Activated naive CD4-positive, alpha-beta T cell (primary cell): ENCODE data around the gene JAML.
"Not testable (repeated sequence)": the region's sequence is repeated elsewhere in the genome, so short reads cannot be mapped to it uniquely, and the experiment has no call there.

ENCODE experiments used
- DNase-seq, 4 experiments: peaks; one replicate each; lab custom pipeline; 2025; lab: John Stamatoyannopoulos, UW

Gene JAML

DNA sequence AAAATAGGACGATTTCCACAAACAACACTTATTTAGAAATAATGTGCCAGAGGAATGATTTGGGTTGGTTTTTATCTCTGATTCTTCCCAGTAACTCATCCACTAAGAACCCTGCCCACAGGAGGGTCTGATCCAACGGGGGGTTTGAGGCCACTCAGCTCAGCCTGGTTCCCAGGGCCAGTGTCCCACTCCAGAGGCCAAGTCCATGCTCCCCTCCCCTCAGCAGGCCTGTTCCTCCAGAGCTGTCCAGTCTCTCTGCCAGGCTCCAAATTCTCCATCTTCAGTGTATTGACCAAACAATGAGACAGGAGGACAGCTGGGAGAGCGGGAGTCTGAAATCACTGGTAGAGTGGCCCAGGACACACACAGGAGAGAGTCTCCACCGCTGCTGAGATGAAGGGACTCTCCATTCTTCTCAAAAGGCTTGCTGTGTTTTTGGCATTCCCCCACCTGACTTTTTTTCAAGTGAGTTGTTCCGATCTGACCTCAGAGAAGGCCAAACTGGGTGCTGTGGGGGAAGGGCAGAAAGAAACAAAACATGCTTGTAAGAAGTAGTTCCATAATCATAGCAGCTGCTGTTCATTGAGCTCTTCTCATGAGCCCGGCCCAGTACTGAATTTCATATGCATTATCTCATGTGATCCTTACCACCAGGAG, 30.8 kb downstream of the JAML start:
- no peak for DNase-seq

DNA sequence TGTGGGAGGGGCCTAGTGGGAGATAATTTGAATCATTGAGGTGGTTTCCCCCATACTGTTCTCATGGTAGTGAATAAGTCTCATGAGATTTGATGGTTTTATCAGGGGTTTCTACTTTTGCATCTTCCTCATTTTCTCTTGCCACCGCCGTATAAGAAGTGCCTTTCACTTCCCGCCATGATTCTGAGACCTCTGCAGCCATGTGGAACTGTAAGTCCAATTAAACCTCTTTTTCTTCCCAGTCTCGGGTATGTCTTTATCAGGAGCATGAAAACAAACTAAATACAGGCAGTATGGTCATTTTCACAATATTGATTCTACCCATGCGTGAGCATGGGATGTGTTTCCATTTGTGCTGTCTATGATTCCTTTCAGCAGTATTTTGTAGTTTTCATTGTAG, 32.0 kb downstream of the JAML start:
- DNase-seq: not testable (repeated sequence)

DNA sequence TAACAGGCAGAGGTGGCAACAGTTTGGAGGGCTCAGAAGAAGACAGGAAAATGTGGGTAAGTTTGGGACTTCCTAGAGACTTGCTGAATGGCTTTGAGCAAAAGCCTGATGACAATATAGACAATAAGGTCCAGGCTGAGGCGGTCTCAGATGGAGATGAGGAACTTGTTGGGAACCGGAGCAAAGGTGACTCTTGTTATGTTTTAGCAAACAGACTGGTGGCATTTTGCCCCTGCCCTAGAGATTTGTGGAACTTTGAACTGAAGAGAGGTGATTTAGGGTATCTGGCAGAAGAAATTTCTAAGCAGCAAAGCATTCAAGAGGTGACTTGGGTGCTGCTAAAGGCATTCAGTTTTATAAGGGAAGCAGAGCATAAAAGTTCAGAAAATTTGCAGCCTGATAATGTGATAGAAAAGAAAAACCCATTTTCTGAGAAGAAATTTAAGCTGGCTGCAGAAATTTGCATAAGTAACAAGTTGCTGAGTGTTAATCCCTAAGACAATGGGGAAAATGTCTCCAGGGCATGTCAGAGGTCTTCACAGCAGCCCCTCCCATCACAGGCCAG, 33.8 kb downstream of the JAML start:
- DNase-seq: not testable (repeated sequence)

DNA sequence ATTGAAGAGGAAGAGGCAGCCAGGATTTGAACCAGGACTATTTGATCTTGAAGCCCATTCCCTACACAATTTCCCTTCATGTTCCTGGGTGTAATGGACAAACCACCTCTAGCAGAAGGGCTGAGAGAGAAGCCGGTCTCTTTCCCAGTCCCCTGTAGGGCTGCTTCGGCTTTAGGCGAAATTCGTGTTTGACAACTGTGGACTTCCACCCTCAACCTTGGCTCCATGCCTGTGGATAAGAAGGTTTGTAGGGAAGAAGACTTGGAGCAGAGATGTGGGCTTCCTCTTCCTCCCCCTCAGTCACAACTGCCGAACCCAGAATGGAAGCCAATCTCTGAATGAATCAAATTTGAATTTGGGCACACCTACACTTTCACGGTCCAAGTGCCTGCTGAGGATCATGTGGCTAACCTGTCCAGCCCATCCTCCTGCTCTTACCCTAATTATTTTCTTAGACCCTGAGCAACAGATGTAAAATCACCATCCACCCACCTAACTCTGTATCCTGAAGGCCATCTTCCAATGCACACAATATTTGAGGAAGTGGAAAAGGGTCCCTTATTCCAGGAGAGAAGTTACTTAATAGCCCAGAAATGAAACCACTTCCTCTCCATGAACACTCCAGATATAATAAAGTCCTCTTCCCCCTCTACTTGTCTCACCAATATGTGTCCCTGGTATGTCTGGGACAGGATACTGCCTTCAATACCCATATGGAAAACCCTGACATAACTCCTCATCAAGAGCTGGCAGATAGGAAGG, 38.3 kb downstream of the JAML start:
- DNase-seq: no peak

DNA sequence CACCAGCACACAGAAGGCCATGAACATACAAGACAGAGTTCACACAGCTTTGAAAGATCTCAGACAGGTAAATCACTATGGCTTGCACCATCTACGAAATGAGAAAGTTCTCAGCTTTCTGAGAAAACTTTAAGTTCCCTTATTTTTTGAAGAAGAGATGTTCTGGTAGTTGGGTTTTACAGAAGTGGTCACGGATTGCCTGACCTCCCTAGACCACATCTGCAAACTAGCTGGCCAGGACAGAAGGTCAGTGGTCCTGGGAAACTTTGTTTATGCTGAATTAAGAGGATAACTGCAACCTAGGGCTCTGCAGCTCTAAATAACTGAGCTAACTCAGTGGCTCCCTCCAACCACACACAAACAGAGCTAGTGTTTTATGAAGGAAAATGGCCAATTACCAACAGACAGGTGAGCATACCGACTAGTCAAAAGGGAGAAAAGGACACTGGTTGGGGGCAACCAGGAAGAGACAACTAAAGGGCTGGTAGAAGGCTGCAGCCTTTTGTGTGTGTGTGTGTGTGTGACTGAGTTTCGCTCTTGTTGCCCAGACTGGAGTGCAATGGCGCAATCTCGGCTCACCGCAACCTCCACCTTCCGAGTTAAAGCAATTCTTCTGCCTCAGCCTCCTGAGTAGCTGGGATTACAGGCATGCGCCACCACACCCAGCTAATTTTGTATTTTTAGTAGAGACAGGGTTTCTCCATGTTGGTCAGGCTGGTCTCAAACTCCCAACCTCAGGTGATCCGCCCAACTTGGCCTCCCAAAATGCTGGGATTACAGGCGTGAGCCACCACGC, 39.8 kb downstream of the JAML start:
- no peak for DNase-seq

DNA sequence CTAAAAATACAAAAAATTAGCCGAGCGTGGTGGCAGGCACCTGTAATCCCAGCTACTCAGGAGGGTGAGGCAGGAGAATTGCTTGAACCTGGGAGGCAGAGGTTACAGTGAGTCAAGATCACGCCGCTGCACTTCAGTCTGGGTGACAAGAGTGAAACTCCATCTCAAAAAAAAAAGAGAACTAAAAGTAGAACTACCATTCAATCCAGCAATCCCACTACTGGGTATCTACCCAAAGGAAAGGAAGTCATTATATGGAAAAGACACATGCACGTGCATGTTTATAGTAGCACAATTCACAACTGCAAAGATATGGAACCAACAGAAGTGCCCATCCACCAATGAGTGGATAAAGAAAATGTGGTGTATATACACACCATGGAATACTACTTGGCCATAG, 41.1 kb downstream of the JAML start:
- not testable (repeated sequence) for DNase-seq

DNA sequence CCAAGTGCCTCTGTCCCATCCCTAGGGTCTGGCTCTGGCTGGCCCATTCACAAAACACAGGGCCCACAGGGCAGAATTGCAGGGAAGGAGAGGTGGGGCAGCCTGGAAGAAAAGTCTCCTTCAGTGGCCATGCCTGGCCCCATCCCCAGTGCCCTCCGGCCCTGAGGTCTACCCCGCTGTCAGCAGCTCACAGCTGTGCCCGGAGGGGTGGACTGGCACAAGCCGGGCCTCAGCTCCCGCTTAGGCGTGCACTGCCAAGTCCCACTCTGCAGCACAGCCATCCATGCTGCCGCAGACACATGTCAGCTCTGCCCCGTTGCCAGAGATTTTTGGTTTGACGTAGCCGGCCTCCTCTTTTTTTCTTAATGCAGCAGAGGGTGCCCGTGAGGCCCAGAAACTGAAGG, 44.5 kb downstream of the JAML start:
- no peak for DNase-seq

DNA sequence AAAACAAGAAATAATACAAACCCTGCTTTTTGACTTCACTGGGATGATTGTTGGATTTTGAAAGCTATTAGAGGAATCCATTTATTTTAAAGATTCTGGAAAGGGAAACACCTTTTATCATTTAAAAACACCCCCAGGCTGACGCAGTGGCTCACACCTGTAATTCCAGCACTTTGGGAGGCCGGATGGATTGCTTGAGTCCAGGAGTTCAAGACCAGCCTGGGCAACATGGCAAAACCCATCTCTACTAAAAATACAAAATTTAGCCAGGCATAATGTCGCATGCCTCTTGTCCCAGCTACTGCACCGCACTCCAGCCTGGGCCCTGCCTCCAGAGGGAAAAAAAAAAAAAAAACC, 48.1 kb downstream of the JAML start:
- no peak for DNase-seq

DNA sequence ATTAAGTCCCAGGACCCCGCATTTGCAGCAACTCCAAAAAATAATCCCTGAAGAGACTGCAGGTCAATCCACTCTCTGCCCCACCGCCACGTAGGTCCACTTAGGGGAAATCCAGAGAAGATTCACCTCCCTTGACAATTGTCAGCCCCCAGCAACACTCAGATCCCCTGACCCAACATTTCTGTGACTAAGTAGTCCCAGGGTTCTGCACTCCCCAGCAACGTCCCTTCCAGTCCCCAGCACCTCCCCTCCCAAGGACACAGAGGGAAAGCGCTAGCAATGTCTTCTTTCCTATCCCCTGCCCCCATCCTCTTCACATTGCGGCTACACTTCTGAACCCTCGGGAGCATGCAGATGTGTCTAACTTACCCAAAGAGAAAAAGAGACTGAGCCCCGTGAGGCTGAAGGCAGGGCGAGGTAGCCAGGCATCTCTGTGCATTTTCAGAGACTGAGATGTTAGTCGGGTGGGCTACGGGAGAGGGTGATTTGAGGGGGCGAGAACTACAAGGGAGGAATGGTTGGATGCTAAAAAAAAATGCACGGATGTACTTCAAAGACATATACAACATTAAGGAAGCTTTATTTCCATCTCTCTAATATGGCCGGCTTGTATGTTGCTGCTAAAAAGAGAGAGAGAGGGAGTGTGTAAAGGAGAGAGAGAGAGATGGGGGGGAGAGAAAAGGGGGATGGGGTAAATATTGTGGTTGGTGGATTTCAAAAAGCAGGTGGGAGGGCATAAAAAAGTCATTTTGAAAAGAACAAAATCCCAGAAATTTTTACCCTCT, 48.6 kb downstream of the JAML start, which contains the start of gene SCN2B:
SCN2B (minus strand) TSS at position 647 of the 785 bp plus-strand sequence; CDS start at position 439, 208 bp downstream.
- DNase-seq: no peak

DNA sequence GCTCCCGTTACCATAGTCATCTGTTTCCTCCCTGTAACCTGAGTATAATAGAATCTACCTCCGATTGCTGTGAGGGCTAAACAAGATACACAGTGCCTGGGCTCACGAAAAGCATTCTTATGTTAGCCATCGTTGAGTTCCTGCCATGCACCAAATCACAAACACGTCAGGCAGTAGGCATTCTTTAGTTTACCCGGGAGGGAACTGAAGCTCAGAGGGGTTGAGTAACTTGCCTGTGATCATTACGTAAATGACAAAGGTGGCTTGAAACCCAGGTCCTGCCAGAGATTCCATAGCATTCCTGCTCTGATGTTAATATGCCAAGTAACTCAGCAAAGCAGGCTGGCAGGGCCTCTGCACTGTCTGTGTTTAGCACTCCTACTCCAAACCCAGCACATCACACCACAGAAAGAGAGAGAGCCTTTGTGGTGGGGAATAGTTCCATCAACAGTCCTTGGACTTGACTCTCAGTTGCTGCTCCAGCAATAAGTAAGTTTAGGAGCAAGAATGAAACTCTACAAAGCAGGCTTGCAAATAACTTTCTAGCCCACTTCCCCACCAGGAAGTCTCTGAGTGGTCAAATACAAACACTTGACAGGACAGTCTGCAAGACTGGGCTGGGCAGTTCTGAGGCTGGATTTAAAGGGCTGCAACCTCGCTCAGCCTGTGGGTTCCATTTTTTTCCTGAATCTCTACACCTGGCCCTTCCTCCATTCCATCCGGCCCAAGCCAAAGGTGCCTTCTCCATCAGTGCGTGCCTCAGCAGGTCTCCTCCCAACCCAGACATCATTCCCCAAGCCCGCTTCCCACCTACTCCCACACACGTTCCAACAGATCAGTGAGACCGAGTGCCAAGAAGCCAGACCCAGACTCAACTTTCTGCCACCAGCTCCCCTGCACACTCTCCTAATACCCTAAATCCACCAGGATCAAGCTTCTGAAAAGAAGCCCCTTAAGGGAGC, 49.5 kb downstream of the JAML start:
- DNase-seq: no peak

DNA sequence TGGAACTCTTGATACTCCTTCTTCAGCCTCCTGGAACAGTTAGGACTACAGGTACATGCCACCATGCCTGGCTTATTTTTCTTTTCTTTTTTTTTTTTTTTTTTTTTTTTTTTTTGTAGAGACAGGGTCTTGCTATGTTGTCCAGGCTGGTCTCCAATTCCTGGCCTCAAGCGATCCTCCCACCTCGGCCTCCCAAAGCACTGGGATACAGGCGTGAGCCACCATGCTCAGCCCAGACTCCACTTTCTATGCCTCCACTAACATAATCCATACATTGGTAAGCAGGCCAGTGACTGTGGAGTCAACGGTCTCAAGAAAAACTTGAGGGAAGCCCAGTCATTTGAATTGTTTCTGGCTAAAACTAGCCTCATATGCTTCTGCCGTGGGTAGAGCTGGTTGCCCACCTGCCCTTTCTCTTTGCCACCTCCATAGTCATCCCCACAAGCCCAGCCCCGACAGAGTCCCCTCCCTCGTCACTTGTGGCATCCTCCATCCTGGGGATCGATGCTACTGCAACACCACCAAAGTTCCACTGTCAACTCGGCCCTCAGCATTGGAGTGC, 50.7 kb downstream of the JAML start:
- no peak for DNase-seq

DNA sequence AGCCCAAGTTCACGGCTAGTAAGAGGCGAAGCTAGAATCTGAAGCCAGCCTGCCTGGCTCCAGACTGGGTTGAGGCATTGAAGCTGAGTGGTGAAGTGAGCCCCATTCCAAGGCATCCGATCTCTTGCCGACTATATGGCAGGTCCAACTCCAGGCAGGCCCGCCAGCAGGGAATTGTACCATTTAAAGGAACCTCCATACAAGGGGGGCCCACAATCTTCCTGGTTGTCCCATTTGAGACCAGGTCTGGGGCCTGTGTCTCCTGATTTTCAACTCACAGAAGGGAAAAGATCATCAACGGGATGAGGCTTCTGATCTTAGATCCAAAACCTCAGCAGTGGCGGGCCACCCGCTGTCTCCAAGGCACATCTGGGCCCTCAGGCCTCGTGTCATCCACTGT, 52.5 kb downstream of the JAML start:
- no peak for DNase-seq

DNA sequence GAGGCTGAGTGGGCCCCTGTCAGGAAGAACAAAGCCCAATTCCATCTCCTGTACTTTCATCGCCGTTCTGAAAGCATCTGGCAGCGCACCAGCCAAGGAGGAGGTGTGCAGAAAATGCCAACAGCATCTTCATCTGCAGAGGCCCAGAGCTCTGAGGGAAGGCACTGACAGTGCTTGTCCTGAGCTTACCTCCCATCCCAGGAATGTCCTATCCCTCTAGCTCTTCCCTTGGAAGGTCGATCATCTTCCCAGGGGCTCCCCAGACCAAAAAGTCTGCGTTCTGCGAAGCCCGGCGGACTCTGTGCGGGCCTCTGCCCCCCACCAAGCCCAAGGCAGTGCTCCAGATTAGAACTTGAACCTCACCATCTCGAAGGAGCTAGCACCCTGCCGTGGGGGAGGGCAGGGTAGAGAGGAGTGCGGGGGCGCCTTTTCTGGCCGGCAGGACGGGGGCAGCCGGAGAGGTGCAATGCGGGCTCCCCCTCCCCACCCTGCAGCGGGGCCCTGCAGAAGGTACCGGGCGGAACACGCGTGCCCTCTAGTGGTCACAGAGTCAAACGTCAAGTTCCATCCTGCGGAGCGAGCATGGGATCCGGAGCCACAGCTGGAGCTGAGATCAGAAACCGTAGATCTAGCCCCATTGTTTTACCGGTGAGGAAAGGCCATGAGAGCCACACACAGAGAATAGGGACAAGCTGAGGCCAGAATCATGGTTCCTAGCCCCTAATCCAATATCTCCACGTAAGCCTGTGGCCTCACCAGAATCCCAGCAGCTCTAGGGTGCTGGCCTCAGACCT, 53.3 kb downstream of the JAML start:
- peak; percentile 33 to 56 (median 44) for DNase-seq

DNA sequence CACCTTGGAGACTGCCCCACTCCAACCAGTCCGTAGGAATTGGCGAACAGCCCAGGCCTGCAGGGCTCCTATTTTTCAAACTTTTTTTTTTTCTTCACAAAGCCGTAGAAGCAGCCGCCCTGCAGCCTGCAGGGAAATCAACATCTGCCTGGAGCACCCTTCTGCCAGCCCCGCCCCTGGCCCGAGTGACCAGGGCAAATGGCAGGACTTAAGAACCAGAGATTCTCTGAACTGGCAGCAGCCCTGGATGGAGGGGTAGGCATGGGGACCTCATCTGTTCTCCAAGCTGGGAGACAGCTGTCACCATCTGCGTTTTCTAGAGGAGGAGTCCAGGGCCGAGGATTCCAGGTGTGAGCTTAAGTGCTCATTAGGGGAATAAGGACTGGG, 53.9 kb downstream of the JAML start:
- DNase-seq: no peak

DNA sequence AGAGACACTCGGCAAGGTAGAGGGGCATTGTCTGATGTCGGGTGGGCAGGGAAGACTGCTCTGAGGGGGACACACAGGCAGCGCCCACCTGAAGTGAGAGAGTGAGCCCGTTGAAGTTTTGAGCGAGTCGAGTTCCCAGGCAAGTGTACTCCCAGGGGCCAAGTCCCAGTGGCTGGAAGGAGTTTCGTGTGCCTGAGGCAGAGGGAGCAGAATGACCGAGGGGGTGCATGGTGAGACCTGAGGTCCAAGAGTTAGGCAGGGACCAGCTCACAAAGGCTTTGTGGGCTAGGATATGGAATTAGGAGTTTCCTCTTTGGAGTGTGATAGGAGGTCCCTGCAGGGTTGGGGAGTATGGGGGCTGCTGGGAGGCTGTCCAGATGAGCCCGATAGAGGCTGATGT, 54.6 kb downstream of the JAML start:
- no peak for DNase-seq

DNA sequence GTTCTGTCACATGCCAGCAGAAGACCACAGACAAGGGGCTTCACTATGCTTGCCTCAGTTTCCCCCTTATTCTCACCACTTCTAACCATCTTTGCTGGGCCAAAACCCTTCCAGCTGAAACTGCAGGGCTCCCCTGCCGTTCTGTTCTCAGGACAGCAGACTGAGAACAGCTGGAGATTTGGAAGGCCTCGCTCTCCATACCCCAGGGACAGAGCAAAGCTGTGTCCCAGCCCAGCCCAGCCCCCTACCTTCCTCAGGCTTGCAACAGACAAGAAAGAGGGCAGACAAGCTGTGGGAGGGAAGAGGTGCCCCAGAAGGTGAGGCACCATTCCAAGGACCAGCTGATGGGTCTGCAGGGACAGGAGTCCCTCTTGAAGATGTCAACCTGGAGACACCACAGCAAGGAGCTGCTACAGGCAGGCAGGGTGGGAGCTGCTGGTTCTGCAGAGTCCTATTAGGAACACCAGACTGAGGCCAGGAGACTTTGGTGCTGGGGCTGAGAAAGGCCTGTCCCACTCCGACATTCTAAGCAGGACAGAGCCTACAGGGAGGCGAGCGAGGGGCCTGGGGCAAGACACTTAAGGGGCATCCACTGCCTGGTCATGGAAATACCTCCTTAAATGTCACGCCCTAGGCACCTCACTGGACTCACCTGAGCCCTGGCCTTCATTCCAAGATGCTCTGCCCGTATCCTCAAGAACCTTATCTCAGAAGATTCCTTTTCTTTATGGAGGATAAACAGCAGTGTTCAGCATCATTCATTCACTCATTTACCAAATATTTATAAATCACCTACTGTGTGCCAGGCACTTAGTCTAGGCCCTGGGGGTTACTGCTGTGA, 55.3 kb downstream of the JAML start:
- no peak for DNase-seq

DNA sequence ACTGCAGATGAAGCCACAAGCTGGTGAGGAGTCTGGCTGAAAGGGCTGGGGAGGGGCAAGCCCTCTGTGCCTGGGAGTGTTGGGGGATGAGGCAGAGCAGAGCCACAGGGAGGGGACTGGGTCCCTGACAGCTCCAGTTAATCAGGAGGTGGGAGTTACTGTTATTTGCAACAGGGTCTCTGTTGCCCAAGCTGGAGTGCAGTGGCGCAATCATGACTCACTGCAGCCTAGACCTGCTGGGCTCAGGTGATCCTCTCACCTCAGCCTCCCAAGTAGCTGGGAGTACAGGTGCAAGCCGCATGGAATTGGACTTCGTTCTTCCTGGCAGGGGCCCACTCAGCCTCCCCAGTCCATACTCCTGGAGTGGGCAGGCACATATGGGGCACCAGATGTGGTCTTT, 56.1 kb downstream of the JAML start:
- no peak for DNase-seq

DNA sequence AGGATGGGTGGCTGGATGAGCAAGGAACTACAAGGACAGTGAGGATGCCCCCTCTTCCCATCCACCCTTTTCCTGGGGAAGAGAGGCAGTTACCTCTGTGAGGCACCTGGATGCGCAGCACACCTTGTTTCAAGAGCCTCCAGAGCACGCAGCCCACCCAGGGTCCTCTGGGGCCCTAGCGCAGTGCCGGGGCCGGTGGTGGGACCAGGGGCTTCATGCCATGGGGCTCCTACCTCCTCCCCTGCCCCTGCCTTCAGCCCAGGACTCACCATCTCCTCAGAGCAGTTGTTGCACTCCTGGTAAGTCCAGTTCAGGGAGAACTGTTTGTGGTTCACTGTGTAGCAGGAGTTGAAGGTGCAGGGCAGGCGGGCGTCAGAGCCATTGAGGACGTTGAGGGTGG, 56.5 kb downstream of the JAML start:
- no peak for DNase-seq

DNA sequence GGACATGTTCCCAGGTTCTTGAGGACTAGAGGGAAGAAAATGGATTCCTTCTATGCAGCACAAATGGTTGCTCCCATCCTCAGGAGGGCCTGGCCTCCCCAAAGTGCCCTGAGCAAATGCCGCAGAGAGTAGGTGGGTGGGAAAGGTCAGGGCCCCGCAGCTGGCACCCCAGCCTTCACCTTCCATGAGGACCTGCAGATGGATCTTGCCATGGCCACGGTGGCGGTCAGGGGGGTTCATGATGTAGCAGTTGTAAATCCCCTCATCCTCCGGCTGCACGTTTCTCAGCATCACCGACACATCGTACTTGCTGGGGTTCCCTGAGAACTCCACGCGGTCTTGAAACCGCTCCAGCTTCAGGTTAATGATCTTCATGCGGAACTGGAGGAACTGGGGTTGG, 56.9 kb downstream of the JAML start:
- DNase-seq: no peak
